ENCODE results near the gene PTRH1. TPM values are rescaled to one million over a fixed set of nuclear protein-coding genes. Genes with fewer than 3 reads are reported as not detected.

The PTRH1 gene
- total and polyA plus RNA-seq, 5 experiments from 2014 or later, result 8.8 to 37.7 (median 26.2) TPM

DNA sequence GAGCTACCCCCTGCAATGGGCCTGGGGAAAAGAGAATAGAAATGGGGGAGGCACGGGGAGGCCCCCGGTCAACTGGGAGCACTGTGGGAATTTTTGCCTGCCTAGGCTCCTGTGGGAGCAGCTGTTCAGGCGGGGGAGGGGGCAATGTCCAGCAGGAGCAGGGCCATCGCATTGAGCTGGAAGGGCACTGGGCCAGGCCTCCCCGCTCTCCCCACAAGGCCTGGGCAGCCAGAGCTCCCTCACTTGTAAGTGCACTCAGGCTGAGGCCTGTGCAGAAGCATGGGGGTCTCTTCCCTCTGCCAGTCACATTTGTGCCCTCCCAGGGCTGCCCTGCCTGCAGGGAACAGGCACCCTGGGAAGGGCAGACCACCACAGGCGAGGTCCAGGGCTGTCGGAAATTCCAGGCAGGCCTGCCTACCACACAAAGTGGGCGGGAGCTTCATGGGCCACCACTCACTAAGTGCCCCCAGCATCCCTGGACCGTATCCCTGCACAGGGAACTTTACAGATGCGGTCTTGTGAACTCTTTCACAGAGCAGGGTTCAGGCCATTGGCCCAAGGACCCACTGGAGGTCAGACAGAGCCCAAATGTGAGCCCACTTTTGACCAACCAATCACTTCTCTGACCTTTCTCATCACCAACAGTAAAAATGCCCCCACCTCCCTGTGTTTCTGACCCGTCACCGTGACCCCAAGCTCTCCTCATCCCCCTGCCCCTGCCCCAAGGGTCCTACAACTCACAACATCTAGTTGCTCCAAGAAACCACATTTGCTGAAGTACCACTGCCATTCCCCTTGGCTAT is 9.7 kb downstream of the PTRH1 start:
- H3K4me1 Mint-ChIP-seq, result peaks cover 10 to 18% (median 16%) of the 10 kb centered on the region in 4 donors
- no peak for ATAC-seq
- H3K27me3 Mint-ChIP-seq, result peaks cover 0 to 1% (median 0%) of the 10 kb centered on the region in 5 donors
- no peaks in the 10 kb centered on the region for H3K36me3 Mint-ChIP-seq
- DNase-seq, result no peak
- H3K27ac Mint-ChIP-seq, result peak overlapping the region in 1 of 10 donors; percentile 62
- POLR2A ChIA-PET, result interaction anchor here (0.8 to 1.3 kb wide), 2 partner anchors 15 kb away, joined by 3 to 4 read pairs; no protein-coding TSS in a partner anchor
- peaks cover 0 to 2% (median 0%) of the 10 kb centered on the region in 9 donors for H3K9me3 Mint-ChIP-seq
- H3K4me3 Mint-ChIP-seq, result no peak overlapping the region

- Mint-ChIP-seq H3K4me3 (peak overlapping the region in 1 of 10 donors; percentile 22), H3K36me3 (no peaks in the 10 kb centered on the region), H3K27ac (peak overlapping the region in 2 of 10 donors; percentile 15 to 37), H3K4me1 (peaks cover 13 to 24% (median 18%) of the 10 kb centered on the region in 4 donors), H3K27me3 (peaks cover 0 to 1% (median 0%) of the 10 kb centered on the region in 5 donors), H3K9me3 (no peaks in the 10 kb centered on the region)
- POLR2A ChIA-PET, result no interaction called here
- ATAC-seq (no peak), DNase-seq (no peak)
Observed at GRCh38 chr9:127703289-127703946, 12.0 kb downstream of the PTRH1 start.

- Mint-ChIP-seq H3K27ac (peak overlapping the region in 3 of 10 donors; percentile 43 to 58 (median 52)), H3K9me3 (no peaks in the 10 kb centered on the region), H3K4me3 (peak overlapping the region in 7 of 10 donors; percentile 31 to 89 (median 76)), H3K4me1 (peaks cover 6 to 15% (median 11%) of the 10 kb centered on the region in 4 donors), H3K27me3 (peaks cover 0 to 1% (median 0%) of the 10 kb centered on the region in 5 donors), H3K36me3 (no peaks in the 10 kb centered on the region)
- DNase-seq, result no peak
- no peak for ATAC-seq
- POLR2A ChIA-PET, result no interaction called here
Observed at GRCh38 chr9:127700594-127701255, 14.7 kb downstream of the PTRH1 start.

GRCh38 chr9:127700140-127700539 is 15.3 kb downstream of the PTRH1 start:
- Mint-ChIP-seq H3K9me3 (no peaks in the 10 kb centered on the region), H3K4me1 (peaks cover 6 to 15% (median 11%) of the 10 kb centered on the region in 4 donors), H3K27ac (peak overlapping the region in 3 of 10 donors; percentile 43 to 76 (median 58)), H3K4me3 (peak overlapping the region; percentile 2 to 89 (median 80)), H3K36me3 (no peaks in the 10 kb centered on the region), H3K27me3 (peaks cover 0 to 1% (median 0%) of the 10 kb centered on the region in 5 donors)
- DNase-seq (no peak), ATAC-seq (no peak)
- POLR2A ChIA-PET, result interaction anchor here (0.6 to 1.5 kb wide), 2 partner anchors 15 to 35 kb away, joined by 3 to 6 read pairs; partner anchors contain the start of genes PTRH1, TOR2A and TTC16

- POLR2A ChIA-PET, result interaction anchor here (0.7 to 1.5 kb wide), 3 partner anchors 10 to 184 kb away, joined by 4 to 6 read pairs (median 5); partner anchors contain the start of genes PTRH1 and TTC16
- Mint-ChIP-seq H3K36me3 (no peaks in the 10 kb centered on the region), H3K9me3 (no peaks in the 10 kb centered on the region), H3K27ac (peak overlapping the region; percentile 14 to 91 (median 82)), H3K4me1 (peaks cover 8 to 15% (median 12%) of the 10 kb centered on the region in 4 donors), H3K27me3 (no peaks in the 10 kb centered on the region), H3K4me3 (peak overlapping the region; percentile 76 to 89 (median 85))
- ATAC-seq (peak; percentile 96 to 99), DNase-seq (peak; percentile 62 to 93 (median 79))
Observed at GRCh38 chr9:127698985-127699670, 16.3 kb downstream of the PTRH1 start.

DNA sequence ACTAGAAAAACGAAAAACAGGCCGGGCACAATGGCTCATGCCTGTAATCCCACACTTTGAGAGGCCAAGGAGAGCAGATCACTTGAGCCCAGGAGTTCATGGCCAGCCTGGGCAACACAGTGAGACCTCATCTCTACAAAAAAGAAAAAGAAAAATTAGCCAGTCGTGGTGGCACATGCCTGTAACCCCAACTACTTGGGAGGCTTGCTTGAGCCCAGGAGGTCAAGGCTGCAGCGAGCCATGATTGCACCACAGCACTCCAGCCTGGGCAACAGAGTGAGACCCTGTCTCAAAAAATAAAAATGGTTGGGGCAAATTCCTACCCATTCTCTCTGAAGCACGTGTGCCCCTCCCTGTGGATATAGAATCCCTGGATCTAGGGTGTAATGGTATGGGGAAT is 17.1 kb downstream of the PTRH1 start:
- POLR2A ChIA-PET, result interaction anchor here (0.7 to 1.5 kb wide), 2 partner anchors 17 to 184 kb away, joined by 4 to 6 read pairs; partner anchors contain the start of genes PTRH1 and TTC16
- ATAC-seq (no peak), DNase-seq (no peak)
- Mint-ChIP-seq H3K4me1 (peaks cover 8 to 15% (median 12%) of the 10 kb centered on the region in 4 donors), H3K36me3 (peaks cover 0 to 4% (median 0%) of the 10 kb centered on the region in 3 donors), H3K9me3 (no peaks in the 10 kb centered on the region), H3K27me3 (no peaks in the 10 kb centered on the region), H3K27ac (peak overlapping the region in 4 of 10 donors; percentile 24 to 86 (median 44)), H3K4me3 (peak overlapping the region; percentile 14 to 86 (median 52))

GRCh38 chr9:127697575-127697974 is 17.9 kb downstream of the PTRH1 start:
- DNase-seq, result no peak
- peaks cover 8 to 15% (median 12%) of the 10 kb centered on the region in 4 donors for H3K4me1 Mint-ChIP-seq
- ATAC-seq, result no peak
- H3K27me3 Mint-ChIP-seq, result no peaks in the 10 kb centered on the region
- peak overlapping the region in 4 of 10 donors; percentile 15 to 50 (median 34) for H3K27ac Mint-ChIP-seq
- H3K4me3 Mint-ChIP-seq, result peak overlapping the region in 1 of 10 donors; percentile 14
- H3K36me3 Mint-ChIP-seq, result peaks cover 0 to 4% (median 0%) of the 10 kb centered on the region in 3 donors
- POLR2A ChIA-PET, result interaction anchor here (1.0 kb wide), 1 partner anchor 90 kb away, joined by 3 read pairs; no protein-coding TSS in a partner anchor
- no peaks in the 10 kb centered on the region for H3K9me3 Mint-ChIP-seq

DNA sequence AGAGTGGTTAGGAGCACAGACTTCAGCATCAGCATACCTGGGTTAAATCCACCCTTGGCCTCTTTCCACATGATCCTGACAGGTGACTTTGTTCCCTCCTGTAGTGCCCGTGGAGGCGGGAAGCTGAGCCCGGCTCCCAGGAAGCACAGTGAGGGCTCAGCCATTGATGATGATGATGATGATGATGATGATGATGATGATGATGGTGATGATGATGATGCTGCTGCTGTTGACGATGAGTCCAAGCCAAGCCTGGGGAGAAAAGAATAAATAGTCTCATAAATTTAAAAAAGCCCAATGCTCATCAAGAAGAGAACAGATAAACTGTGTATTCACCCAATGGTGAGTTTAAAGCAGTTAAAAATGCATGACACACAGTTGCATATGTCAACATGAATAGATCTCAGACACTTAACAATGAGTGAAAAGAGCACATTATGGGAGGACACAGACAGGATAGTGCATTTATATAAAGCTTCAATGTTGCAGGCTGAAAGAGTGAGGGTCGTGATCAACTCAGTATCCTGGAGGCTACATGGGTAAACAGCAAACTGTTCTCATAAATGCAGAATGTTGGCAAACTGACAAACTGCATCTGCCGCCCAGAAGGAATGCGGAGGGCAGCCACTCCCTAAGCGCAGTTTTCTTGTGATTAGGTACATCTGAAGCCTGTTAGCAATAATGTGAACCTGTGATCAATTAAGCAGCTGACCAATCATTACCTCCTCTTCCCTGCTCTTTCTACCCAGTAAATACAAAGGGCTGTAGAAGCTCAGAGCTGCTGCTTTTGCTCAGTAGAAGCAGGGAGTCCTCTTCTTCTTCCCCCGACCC is 20.4 kb downstream of the PTRH1 start:
- H3K27ac Mint-ChIP-seq, result peak overlapping the region in 2 of 10 donors; percentile 6 to 24
- no peaks in the 10 kb centered on the region for H3K9me3 Mint-ChIP-seq
- ATAC-seq, result no peak
- H3K36me3 Mint-ChIP-seq, result peaks cover 0 to 12% (median 0%) of the 10 kb centered on the region in 3 donors
- no peaks in the 10 kb centered on the region for H3K27me3 Mint-ChIP-seq
- DNase-seq, result no peak
- peaks cover 8 to 12% (median 12%) of the 10 kb centered on the region in 4 donors for H3K4me1 Mint-ChIP-seq
- POLR2A ChIA-PET, result no interaction called here
- H3K4me3 Mint-ChIP-seq, result no peak overlapping the region

- Mint-ChIP-seq H3K4me3 (no peak overlapping the region), H3K4me1 (peaks cover 0 to 6% (median under 1%) of the 10 kb centered on the region in 4 donors), H3K9me3 (no peaks in the 10 kb centered on the region), H3K36me3 (peaks cover 0 to 15% (median 0%) of the 10 kb centered on the region in 3 donors), H3K27ac (peak overlapping the region in 1 of 10 donors; percentile 2), H3K27me3 (no peaks in the 10 kb centered on the region)
- POLR2A ChIA-PET, result no interaction called here
- ATAC-seq (no peak), DNase-seq (no peak)
Observed at GRCh38 chr9:127693697-127694096, 21.8 kb downstream of the PTRH1 start.

DNA sequence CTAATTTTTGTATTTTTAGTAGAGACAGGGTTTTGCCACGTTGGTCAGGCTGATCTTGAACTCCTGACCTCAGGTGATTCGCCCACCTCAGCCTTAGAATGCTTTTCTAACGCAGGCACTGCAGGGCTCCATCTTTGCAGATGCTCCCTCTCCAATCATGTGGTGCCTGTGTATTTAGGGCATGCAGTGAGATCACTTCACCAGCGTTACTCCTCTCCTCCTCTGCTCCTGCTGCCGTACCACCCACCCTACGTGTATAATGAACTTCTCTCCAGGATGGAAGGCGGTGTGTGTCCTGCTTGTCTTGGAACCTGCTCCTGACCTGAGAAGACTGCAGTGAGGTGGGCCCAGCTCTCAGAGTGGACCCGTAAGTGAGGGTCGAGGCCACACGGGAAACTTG is 22.3 kb downstream of the PTRH1 start:
- ATAC-seq, result no peak
- no peak overlapping the region for H3K4me3 Mint-ChIP-seq
- H3K9me3 Mint-ChIP-seq, result no peaks in the 10 kb centered on the region
- POLR2A ChIA-PET, result no interaction called here
- no peaks in the 10 kb centered on the region for H3K27me3 Mint-ChIP-seq
- H3K36me3 Mint-ChIP-seq, result peaks cover 0 to 15% (median 0%) of the 10 kb centered on the region in 3 donors
- DNase-seq, result no peak
- no peak overlapping the region for H3K27ac Mint-ChIP-seq
- H3K4me1 Mint-ChIP-seq, result peaks cover 0 to 6% (median under 1%) of the 10 kb centered on the region in 4 donors

GRCh38 chr9:127692071-127692470 is 23.4 kb downstream of the PTRH1 start:
- peaks cover 0 to 6% (median 0%) of the 10 kb centered on the region in 4 donors for H3K4me1 Mint-ChIP-seq
- DNase-seq, result no peak
- no peaks in the 10 kb centered on the region for H3K9me3 Mint-ChIP-seq
- POLR2A ChIA-PET, result interaction anchor here (0.7 kb wide), 1 partner anchor 95 kb away, joined by 3 read pairs; no protein-coding TSS in a partner anchor
- H3K27me3 Mint-ChIP-seq, result no peaks in the 10 kb centered on the region
- H3K36me3 Mint-ChIP-seq, result peaks cover 0 to 15% (median 0%) of the 10 kb centered on the region in 3 donors
- H3K4me3 Mint-ChIP-seq, result peak overlapping the region in 1 of 10 donors; percentile 29
- no peak for ATAC-seq
- H3K27ac Mint-ChIP-seq, result peak overlapping the region in 2 of 10 donors; percentile 14 to 37
